Measurements from ENCODE around the gene TUBA1C. TPM values are rescaled to one million over a fixed set of nuclear protein-coding genes. Genes with fewer than 3 reads are reported as not detected.

TUBA1C gene
- total RNA-seq, 1 experiment from 2014 or later, result 660 TPM

GRCh38 chr12:49296836-49297694 lies 32.2 kb downstream of the TUBA1C start:
- no peak overlapping the region for H2BK120ac ChIP-seq (ENCODE audit: low read depth, low read length, poor library complexity, severe bottlenecking)
- no peak overlapping the region for H2BK20ac ChIP-seq (ENCODE audit: low read depth, low read length, poor library complexity, severe bottlenecking)
- peaks cover 55% of the 10 kb centered on the region for H3K27me3 ChIP-seq (ENCODE audit: insufficient read depth, low read length)
- H2AK5ac ChIP-seq (ENCODE audit: insufficient read length, low read length), result no peak overlapping the region
- H3K9ac ChIP-seq (ENCODE audit: extremely low read depth, insufficient read length, low read length), result no peak overlapping the region
- peaks cover 3% of the 10 kb centered on the region for H4K20me1 ChIP-seq (ENCODE audit: control insufficient read depth, insufficient read depth, insufficient read length)
- H4K91ac ChIP-seq (ENCODE audit: insufficient read length, low read depth, low read length), result no peak overlapping the region
- no peak overlapping the region for H3K56ac ChIP-seq (ENCODE audit: insufficient read length, low read depth, low read length)
- H3K14ac ChIP-seq (ENCODE audit: insufficient read depth, low read length), result no peak overlapping the region
- H3K36me3 Mint-ChIP-seq (ENCODE audit: insufficient read depth in 1 of 3, low read depth in 3 of 3), result no peaks in the 10 kb centered on the region; a peak in 2 of 7 replicates
- H3K79me1 ChIP-seq (ENCODE audit: insufficient read depth, low read depth, low read length, poor library complexity, severe bottlenecking), result no peaks in the 10 kb centered on the region
- no peak overlapping the region for H3K18ac ChIP-seq (ENCODE audit: insufficient read length, low read depth, low read length)
- peak; percentile 95 for DNase-seq
- no peaks in the 10 kb centered on the region for H3K79me2 ChIP-seq (ENCODE audit: insufficient read depth, low read length)
- WGBS (ENCODE audit: extremely low coverage, insufficient read length, low lambda C conversion rate), result no CpG with 5 or more reads among the region's 77 CpGs
- no peak overlapping the region for H3K27ac ChIP-seq (ENCODE audit: insufficient read length, low read depth, low read length)
- H4K5ac ChIP-seq (ENCODE audit: insufficient read length, low read depth, low read length), result no peak overlapping the region
- H2AFZ ChIP-seq (ENCODE audit: low read length), result no peak overlapping the region
- H3K4me1 Mint-ChIP-seq, result peaks cover 14 to 41% of the 10 kb centered on the region in 2 experiments
- no peak overlapping the region for H4K8ac ChIP-seq (replicated peaks; ENCODE audit: insufficient read length, low read depth, low read length)
- H2BK5ac ChIP-seq (ENCODE audit: insufficient read length, low read length), result no peak overlapping the region
- no peaks in the 10 kb centered on the region for H3K9me3 ChIP-seq (ENCODE audit: control insufficient read depth, low read depth, low read length)
- no peak overlapping the region for H2BK15ac ChIP-seq (ENCODE audit: low read depth, low read length)
- peak overlapping the region; percentile 57 to 78 for H3K4me3 Mint-ChIP-seq
- H3K27ac Mint-ChIP-seq, result no peak overlapping the region
- no peak overlapping the region for H3K23ac ChIP-seq (ENCODE audit: insufficient read length, low read depth, low read length)
- peaks cover 0 to 2% of the 10 kb centered on the region in 2 experiments; a peak in 1 of 5 replicates for H3K9me3 Mint-ChIP-seq
- peak overlapping the region; percentile 53 for H3K4me2 ChIP-seq (ENCODE audit: insufficient read depth, insufficient read length, low read length)
- no peaks in the 10 kb centered on the region for H3K4me1 ChIP-seq (ENCODE audit: insufficient read depth, low read length)
- no peak overlapping the region for H3T11ph ChIP-seq (ENCODE audit: low read length)
- TF ChIP-seq CTCF (conservative IDR thresholded peaks at IDR 0.05), result peak; percentile 46
- H3K23me2 ChIP-seq (ENCODE audit: insufficient read length, low read depth, low read length, poor library complexity, severe bottlenecking), result peaks cover 5% of the 10 kb centered on the region
- no peak overlapping the region for H3K4ac ChIP-seq (ENCODE audit: low read depth, low read length)
- peaks cover 94% of the 10 kb centered on the region for H3K27me3 Mint-ChIP-seq (ENCODE audit: low read depth)
- H2BK12ac ChIP-seq (ENCODE audit: insufficient read length, low read depth, low read length), result no peak overlapping the region

Measured in H9 (cell line).